ENCODE results near the gene SP110. TPM values are rescaled to one million over a fixed set of nuclear protein-coding genes. Genes with fewer than 3 reads are reported as not detected.

Gene SP110
- 10 to 100 TPM in 4 of 6 experiments, 1 to 10 TPM in 2; 5.0 to 13.1 (median 11.2) TPM for total RNA-seq
- long read RNA-seq, partial matches to known transcripts, result 1 of 2 reads
- long read RNA-seq, other reads (novel, unspliced or antisense), result 1 of 2 reads

DNA sequence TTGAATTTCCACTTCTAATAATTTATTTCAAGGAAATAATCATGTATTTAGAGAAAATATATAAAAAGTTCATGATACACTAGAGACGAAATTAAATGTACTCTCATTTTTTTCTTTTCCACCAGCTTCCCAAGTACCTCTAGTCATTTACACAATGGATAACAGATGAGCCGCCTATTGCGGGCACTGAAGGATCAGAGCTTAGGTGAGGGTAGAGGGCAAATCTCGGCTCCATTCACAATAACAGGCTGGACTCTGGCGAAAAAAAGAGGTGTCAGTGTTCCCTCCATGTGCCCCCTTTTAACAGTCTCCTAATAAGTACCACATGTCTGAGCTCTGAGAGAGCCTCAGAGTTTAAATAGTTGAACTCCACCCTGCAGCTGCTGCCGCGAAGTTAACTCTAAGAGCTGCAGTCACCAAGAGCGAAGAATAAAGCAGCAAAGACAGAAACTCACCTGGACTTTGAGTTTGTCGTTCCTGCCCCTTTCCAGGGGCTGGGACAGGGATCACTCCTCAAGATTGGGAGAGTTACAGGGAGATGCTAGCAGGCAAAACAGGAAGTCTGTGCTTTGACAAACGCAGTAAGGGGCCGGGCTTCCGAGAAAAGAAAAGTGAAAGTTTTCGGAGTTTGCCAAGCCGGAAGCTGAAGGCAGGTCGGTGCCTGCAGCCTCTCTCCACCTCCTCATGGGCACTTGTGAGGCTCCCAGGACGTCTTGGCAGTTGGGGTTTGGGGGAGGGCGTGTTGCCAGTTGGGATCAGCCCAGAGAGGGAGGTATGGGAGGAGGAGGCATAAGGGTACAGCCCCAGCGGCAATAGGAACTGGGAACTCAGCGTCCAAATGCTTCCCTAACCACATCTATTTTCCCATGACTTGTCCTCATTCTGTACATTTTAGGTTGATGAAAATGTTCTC lies at the start of gene SP110:
TSS of gene SP110 (minus strand) at position 566 of the 913 bp plus-strand sequence. CDS start 3,057 bp downstream, outside the sequence.
- H3K4me3 ChIP-seq, result peak within 1 kb of the TSS; percentile 63 to 84 (median 72)
- WGBS (ENCODE audit: insufficient coverage, low coverage, low lambda C conversion rate, missing lambda C conversion rate), result under 1% methylated on average over 19 of the region's 19 CpGs
- DNase-seq, result peak; percentile 78 to 88 (median 86)
- H3K36me3 ChIP-seq, result peaks cover 0 to 13% (median 0%) of the 10 kb centered on the region in 4 donors
- H3K4me1 ChIP-seq, result peaks cover 0 to 10% (median 4%) of the 10 kb centered on the region in 4 donors
- intact Hi-C loops (cut with DNase I), result no loop called here
- peak within 1 kb of the TSS; percentile 65 to 89 (median 86) for H3K27ac ChIP-seq
- ATAC-seq, result peak; percentile 96 to 98 (median 98)
- TF ChIP-seq POLR2A (IDR thresholded peaks at IDR 0.05), result no peak
- TF ChIP-seq, protein P1, sequence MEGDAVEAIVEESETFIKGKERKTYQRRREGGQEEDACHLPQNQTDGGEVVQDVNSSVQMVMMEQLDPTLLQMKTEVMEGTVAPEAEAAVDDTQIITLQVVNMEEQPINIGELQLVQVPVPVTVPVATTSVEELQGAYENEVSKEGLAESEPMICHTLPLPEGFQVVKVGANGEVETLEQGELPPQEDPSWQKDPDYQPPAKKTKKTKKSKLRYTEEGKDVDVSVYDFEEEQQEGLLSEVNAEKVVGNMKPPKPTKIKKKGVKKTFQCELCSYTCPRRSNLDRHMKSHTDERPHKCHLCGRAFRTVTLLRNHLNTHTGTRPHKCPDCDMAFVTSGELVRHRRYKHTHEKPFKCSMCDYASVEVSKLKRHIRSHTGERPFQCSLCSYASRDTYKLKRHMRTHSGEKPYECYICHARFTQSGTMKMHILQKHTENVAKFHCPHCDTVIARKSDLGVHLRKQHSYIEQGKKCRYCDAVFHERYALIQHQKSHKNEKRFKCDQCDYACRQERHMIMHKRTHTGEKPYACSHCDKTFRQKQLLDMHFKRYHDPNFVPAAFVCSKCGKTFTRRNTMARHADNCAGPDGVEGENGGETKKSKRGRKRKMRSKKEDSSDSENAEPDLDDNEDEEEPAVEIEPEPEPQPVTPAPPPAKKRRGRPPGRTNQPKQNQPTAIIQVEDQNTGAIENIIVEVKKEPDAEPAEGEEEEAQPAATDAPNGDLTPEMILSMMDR (IDR thresholded peaks at IDR 0.05), result no peak
- no peaks in the 10 kb centered on the region for H3K9me3 ChIP-seq
- H3K27me3 ChIP-seq, result no peaks in the 10 kb centered on the region

DNA sequence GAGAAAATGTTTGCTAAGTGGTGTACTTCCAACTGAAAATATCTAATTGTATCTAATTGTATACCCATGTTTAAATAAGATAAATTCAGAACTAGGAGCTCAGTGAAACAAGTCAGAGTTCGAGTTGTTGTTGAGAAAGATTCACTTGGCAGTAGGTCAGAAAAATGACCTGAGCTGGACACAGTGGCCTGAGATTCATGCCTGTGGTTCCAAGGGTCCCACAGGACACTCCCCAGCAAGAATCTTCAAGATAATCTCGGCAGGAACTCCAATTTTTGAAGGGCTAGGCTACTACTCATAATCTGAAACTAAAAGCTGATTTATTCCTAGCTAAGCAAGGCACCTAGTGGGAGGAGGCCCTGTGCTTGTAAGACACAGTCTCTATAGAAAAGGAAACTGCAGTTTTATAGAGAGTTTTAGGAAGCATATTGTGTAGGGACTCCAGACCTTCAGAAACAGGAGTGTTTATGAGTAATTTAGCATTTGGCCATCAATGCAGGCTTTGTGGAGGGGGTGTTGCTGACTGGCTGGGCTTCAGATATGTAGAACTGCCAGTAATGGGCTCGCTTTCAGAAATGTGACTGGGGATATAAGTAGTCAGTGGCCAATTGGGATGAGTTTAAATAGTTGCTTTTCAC lies 48.9 kb upstream of the SP110 start:
- DNase-seq (no peak), ATAC-seq (no peak)
- no peaks in the 10 kb centered on the region for H3K4me1 ChIP-seq
- H3K27me3 ChIP-seq, result no peaks in the 10 kb centered on the region
- 45% methylated on average over 2 of the region's 3 CpGs for whole genome bisulfite sequencing (ENCODE audit: insufficient coverage, low coverage, low lambda C conversion rate, missing lambda C conversion rate)
- intact Hi-C loops (cut with DNase I), result no loop called here
- no peaks in the 10 kb centered on the region for H3K36me3 ChIP-seq
- no peak overlapping the region for H3K27ac ChIP-seq
- TF ChIP-seq, protein P1 (IDR thresholded peaks at IDR 0.05), result no peak
- no peak for TF ChIP-seq POLR2A (IDR thresholded peaks at IDR 0.05)
- H3K4me3 ChIP-seq, result no peak overlapping the region
- H3K9me3 ChIP-seq, result no peaks in the 10 kb centered on the region

DNA sequence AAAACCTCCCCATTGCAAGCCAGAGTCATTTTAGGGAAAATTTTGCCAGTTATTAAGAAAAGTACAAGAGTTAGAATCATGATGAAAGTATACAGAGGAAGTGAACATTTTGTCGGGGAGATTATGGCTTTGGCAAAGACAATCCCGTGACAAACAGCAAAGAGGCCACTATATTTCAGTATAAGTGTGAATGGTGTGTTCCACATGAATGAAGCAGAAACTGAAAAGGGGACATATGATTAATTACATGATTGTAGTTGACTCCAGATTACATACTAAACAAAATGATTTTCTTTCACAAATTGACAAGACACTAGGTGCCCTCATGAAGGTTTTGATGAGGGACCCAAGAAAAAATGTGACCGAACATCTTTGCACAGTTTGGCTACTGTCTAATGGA lies 47.8 kb upstream of the SP110 start:
- 69% methylated on average over 3 of the region's 3 CpGs for WGBS (ENCODE audit: insufficient coverage, low coverage, low lambda C conversion rate, missing lambda C conversion rate)
- no peaks in the 10 kb centered on the region for H3K4me1 ChIP-seq
- no peaks in the 10 kb centered on the region for H3K36me3 ChIP-seq
- ATAC-seq (no peak), DNase-seq (no peak)
- H3K4me3 ChIP-seq, result no peak overlapping the region
- intact Hi-C loops (cut with DNase I), result no loop called here
- no peaks in the 10 kb centered on the region for H3K9me3 ChIP-seq
- TF ChIP-seq, protein P1 (IDR thresholded peaks at IDR 0.05), result no peak
- TF ChIP-seq POLR2A (IDR thresholded peaks at IDR 0.05), result no peak
- H3K27ac ChIP-seq, result no peak overlapping the region
- H3K27me3 ChIP-seq, result no peaks in the 10 kb centered on the region

DNA sequence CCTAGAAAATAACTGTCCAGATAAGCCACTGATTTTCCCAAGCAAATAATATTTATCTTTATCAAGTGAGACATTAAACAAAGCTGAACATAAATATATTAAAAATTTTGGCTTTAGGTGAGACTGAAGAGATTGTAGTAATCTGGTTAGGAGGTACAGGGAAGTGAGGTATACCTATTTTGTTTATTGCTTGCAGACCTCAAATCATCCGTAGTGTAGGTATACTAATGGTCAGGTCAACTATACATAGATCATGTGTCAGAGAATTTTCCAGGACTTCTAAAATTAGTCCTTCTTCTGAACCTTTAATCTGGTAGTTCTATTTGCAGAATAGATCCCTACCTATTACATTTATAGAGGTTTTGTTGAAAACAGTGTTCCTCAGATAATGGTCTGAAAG lies 47.3 kb upstream of the SP110 start:
- ATAC-seq, result no peak
- no peaks in the 10 kb centered on the region for H3K4me1 ChIP-seq
- DNase-seq, result no peak
- intact Hi-C loops (cut with DNase I), result no loop called here
- no peak overlapping the region for H3K4me3 ChIP-seq
- no peaks in the 10 kb centered on the region for H3K27me3 ChIP-seq
- WGBS (ENCODE audit: insufficient coverage, low coverage, low lambda C conversion rate, missing lambda C conversion rate), result 71% methylated on average over 1 of the region's 1 CpG
- H3K9me3 ChIP-seq, result no peaks in the 10 kb centered on the region
- TF ChIP-seq POLR2A (IDR thresholded peaks at IDR 0.05), result no peak
- TF ChIP-seq, protein P1 (IDR thresholded peaks at IDR 0.05), result no peak
- H3K36me3 ChIP-seq, result no peaks in the 10 kb centered on the region
- H3K27ac ChIP-seq, result no peak overlapping the region
